Hematopoietic multipotent progenitor cell (in vitro differentiated cells): ENCODE results near the gene RASSF1. TPM values are rescaled to one million over a fixed set of nuclear protein-coding genes. Genes with fewer than 3 reads are reported as not detected.

Source experiments
- DNase-seq, 3 donors: peaks; one replicate each; pipeline ENCODE4 v3.0.0-alpha.2; 2011 to 2015; ENCODE audit warnings: low read depth in 2 of 3, low spot score in 2 of 3
- total RNA-seq: library from RNA; depleted of rRNA; stranded (reverse); fragments of >200 nt; gene quantifications from one replicate; pipeline ENCODE4 v1.2.3, GENCODE V29; 2012

Gene RASSF1
- total RNA-seq, 1 donor, result 217 TPM

GRCh38 chr3:50303013-50303815, 37.4 kb downstream of the RASSF1 start, which contains the start of gene HYAL1:
Gene HYAL1, minus strand, starts transcription at chr3:50303574. Its CDS starts 618 bp downstream, at chr3:50302956.
- peak in 1 of 3 donors; percentile 27 for DNase-seq

GRCh38 chr3:50302095-50303012, 38.3 kb downstream of the RASSF1 start:
- no peak for DNase-seq

- no peak for DNase-seq
These were observed 39.9 kb downstream of the RASSF1 start for GRCh38 chr3:50300681-50301254.

GRCh38 chr3:50299929-50300680, 40.5 kb downstream of the RASSF1 start:
- peak in 2 of 3 donors; percentile 41 to 64 for DNase-seq

GRCh38 chr3:50299638-50299928, 41.1 kb downstream of the RASSF1 start:
- no peak for DNase-seq

- DNase-seq, result peak; percentile 97 to 99 (median 99)
These were observed 41.6 kb downstream of the RASSF1 start, which contains the start of the genes HYAL3 and NAA80 for GRCh38 chr3:50298836-50299637. Gene HYAL3, minus strand, starts transcription at chr3:50299405. Its CDS starts 3,803 bp downstream, at chr3:50295602. Gene NAA80, minus strand, starts transcription at chr3:50299405. Its CDS starts 1,942 bp downstream, at chr3:50297463.

- DNase-seq, result no peak
These were observed 42.5 kb downstream of the RASSF1 start for GRCh38 chr3:50297896-50298725.

GRCh38 chr3:50297384-50297775, 43.3 kb downstream of the RASSF1 start:
- DNase-seq, result no peak

- DNase-seq, result no peak
These were observed 43.8 kb downstream of the RASSF1 start for GRCh38 chr3:50296721-50297383.

- no peak for DNase-seq
These were observed 44.8 kb downstream of the RASSF1 start for GRCh38 chr3:50295553-50296431.

- no peak for DNase-seq
These were observed 45.9 kb downstream of the RASSF1 start for GRCh38 chr3:50294492-50295403.

- DNase-seq, result no peak
These were observed 46.5 kb downstream of the RASSF1 start for GRCh38 chr3:50294089-50294488.

GRCh38 chr3:50293079-50293801, 47.4 kb downstream of the RASSF1 start:
- DNase-seq, result no peak

GRCh38 chr3:50292159-50293078, 48.2 kb downstream of the RASSF1 start, which contains the start of gene IFRD2:
Gene IFRD2, minus strand, starts transcription at chr3:50292429. Its CDS starts 155 bp downstream, at chr3:50292274.
- DNase-seq, result peak; percentile 84 to 97 (median 96)
